Pons (tissue), 1 donor: ENCODE measurements around the gene DYNLT2.
"Not testable (repeated sequence)": the region's sequence is repeated elsewhere in the genome, so short reads cannot be mapped to it uniquely, and the experiment has no call there.

ENCODE experiments used
- DNase-seq: peaks from one replicate; pipeline ENCODE4 v3.0.0-alpha.2; 2016; ENCODE audit warnings: low spot score

Gene DYNLT2

DNA sequence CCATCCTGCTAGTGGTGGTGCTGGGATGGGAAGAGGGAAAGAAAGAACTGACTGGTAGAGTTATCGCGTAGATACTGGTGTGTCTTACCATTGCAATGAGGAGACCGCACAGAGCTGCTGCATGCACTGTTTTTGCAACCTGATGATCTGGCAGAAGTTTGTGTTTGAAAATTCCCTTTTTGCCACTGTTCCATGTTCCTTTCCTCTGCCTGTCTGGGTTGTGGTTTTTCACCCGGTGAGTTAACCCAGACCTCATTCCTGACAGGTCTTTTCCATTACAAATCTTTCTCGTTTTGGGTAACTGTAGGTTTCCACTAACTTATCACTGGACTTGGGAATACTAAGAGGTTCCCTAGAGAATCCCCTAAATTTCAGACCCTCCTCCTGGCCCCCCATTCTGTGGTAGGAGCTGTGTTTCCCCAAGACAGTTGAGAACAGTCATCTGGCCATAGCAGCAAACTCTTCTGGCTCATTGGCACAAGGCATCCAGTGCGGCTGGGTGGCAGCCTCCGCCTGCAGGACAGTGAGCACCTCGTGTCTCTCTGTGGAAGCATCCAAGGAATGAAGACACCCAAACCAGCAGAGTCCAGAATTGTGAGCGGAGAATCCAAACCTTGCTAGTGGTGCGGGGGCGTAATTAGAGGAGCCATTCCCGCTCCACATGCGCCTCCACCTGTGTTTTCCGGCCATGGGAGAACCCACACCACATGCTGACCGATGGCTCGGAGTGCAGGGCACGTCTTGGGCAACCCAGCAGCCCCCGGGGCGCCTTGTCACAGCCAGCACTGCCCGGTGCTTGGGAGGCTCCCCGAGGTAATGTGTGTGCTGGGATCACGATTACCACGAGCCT is 32.8 kb upstream of the DYNLT2 start:
- DNase-seq: no peak

DNA sequence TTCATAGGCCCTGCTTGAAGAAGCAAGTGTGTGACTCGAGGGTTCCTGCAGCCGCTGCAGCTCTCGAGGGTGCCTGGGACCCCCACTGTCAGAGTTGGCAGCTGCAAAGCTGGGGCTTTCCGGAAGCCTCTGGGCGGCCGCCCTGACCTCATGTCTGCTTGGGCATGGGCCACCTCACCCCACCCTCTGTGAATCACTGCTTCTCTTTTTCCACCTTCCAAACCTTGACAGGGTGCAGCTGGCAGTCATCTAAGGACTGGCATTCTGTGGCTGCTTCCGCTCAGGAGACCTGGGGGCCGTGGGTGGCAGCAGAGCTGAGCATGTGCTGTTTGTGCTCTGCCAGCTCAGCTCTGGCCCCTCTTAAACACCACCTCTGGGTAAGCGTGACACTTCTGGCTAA is 32.0 kb upstream of the DYNLT2 start:
- no peak for DNase-seq

DNA sequence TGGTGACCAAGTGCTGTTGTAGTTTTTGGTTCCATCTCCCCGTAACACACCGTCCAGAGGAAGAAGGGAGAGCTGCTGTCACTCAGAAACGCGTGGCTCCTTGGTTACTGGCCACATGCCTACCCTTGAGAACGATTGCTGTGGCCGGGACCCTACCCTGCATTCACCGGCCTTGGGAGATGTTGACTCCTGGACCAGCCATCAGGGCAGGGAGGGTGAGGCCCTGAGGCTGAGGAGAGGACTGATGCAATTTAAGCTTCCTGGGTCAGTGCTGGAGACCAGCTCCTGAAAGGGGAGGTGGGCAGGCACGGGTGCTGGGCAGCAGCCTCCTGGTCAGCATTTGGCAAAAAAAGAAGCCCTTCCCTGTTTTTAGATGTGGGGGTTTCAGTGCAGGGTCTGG is 31.6 kb upstream of the DYNLT2 start:
- DNase-seq: no peak

DNA sequence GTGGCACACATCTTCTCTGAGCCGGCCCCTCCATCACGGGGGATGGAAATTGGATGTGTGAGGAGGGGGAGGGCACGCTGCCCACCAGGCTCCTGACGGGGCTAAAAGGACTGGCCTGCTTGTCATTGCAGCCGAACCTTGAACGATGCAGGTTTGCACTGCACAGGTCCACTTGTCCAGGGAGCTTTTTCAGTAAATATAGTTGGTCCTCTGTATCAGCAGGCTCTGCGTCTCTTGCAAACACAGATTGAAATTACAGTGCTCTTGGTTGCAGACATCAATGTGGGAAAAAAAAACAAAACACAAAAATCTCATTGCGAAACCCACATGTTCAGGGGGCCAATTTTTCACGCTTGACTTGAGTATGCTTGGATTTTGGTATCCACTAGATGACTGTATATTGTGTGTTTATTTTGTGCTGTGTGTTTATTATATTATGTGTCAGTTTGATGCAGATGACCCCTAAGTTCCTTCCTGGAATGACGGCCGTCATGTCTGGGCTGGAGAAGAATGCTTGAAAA is 29.3 kb upstream of the DYNLT2 start:
- DNase-seq: no peak

DNA sequence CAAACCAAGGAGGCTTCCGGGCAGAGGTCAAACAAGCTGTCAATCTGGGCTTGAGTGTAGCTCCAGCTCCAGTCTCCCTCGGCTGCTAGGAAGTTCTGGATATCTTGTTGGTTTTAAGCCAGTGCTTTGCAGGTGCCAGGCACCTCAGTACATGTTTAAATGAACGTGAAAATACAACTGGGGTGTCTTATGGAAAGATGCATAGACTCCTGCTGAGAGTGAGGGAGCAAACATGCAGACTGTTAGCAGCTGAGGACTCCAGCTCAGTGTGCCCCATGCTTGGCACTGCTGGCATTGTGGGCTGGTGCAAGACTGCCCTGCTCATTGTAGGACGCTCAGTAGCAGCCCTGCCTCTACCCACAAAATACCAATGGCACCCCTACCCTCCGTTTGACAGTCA is 28.5 kb upstream of the DYNLT2 start:
- DNase-seq: no peak

DNA sequence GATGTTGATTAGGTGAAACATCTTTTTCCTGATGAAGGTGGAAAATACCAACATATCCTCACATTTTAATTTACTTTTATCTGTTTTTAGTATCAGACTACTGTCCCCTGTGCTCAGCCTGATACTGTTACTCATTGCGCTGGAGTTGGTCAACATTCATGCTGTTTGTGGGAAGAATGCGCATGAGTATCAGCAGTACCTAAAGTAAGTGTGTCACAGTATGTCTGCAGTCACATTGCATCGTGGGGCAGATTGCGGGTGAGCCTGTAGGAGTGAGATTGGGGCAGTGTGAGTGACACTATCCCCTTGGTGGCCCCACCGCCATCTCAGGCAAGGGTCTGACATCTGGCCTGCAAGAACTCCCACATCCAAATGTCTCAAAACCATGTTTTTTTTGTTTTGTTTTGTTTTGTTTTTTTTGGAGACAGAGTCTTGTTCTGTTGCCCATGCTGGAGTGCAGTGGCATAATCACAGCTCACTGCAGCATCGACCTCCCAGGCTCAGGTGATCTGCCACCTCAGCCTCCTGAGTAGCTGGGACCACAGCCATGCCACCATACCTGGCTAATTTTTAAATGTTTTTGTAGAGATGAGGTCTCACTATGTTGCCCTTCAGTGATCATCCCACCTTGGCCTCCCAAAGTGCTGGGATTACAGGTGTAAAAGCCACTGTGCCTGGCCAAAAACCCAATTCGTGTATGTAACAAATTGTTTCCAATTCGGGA is 27.9 kb upstream of the DYNLT2 start:
- DNase-seq: no peak

DNA sequence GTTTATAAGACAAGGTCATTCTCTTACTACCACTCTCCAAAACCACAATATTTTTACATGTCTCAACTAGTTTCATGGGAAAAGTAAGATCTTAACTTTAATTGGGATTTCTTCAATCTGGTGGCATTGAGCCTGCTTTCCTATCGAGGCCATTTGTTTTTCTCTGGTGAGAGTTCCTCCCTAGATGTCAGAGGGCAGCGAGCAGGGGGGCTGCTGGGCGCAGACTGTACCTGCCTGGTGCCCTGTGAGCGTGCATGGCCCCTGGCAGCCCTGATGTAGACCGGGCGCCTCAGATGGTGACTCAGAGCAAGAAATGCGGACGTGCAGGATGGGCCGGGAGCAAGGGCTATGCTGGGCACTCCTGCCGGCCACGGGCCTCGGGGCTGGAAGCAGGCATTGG is 27.3 kb upstream of the DYNLT2 start:
- no peak for DNase-seq

DNA sequence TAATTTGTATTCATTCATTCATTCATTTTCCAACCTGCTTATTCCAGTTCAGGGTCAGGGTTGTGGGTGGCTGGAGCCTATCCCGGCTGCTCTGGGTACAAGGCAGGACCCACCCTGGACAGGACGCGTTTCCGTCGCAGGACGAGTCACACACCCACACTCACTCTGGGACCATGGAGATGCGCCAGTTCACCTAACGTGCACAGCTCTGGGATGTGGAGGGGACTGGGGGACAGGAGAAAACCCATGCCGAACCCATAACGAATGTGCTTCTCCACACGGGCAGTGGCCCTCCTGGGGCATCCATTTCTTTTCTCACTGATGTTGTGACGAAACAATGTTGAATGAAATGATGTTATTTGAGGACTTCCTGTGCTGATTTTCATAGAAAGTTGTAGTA is 26.5 kb upstream of the DYNLT2 start:
- DNase-seq: no peak

DNA sequence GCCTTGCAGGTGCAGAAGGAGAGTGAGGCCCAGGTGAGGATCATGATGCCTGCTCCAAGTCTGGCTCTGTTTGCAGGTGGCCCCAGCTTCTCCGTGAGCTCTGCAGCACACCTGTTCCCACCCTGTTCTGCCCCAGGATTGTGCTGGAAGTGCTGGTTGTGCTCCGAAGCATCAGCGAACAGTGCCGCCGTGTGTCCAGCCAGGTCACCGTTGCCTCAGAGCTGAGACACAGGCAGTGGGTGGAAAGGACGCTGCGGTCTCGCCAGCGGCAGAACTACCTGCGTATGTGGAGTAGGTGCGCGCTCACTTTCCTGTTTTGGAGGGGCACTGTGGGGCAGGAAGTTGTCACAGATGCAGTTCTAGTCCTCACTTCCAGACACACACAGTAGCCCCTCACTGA is 25.0 kb upstream of the DYNLT2 start:
- no peak for DNase-seq

DNA sequence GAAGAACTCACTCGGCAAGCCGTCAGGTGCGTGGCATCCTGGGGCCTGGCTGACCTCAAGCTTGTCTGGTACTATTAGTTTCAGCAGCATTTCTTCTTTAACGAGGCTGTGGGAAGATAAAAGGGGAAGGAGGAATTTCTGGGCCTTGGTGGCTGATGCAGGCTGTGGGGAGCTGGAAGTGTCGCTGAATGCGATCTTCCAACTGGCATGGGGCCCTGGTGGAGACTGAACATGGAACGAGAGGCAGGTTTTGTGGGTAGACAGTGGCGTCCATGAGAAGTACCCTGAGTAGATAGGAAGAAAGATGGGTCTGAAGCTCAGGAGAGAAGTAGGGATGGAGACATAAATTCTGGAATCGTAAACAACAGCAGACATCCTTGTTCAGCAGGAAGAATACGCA is 23.9 kb upstream of the DYNLT2 start:
- no peak for DNase-seq

DNA sequence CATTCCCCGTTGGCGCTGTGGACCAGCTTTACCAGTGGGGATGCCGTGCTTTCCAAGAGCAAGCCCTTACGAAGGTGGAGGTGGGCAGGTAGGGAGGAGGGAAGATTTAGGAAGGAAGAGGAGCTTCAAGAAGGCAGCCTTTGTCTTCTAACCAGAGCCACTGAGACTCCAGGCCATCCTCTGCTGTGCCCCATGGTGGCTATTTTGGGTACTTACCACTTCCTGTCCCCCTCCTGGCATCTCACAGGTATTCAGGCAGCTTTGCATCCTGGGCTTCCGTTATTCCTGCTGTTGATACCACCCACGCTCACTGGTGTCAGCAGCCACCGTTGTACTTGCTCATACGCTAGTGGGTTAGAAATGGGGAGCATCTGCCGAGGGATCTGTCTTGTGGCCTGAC is 23.0 kb upstream of the DYNLT2 start:
- no peak for DNase-seq

DNA sequence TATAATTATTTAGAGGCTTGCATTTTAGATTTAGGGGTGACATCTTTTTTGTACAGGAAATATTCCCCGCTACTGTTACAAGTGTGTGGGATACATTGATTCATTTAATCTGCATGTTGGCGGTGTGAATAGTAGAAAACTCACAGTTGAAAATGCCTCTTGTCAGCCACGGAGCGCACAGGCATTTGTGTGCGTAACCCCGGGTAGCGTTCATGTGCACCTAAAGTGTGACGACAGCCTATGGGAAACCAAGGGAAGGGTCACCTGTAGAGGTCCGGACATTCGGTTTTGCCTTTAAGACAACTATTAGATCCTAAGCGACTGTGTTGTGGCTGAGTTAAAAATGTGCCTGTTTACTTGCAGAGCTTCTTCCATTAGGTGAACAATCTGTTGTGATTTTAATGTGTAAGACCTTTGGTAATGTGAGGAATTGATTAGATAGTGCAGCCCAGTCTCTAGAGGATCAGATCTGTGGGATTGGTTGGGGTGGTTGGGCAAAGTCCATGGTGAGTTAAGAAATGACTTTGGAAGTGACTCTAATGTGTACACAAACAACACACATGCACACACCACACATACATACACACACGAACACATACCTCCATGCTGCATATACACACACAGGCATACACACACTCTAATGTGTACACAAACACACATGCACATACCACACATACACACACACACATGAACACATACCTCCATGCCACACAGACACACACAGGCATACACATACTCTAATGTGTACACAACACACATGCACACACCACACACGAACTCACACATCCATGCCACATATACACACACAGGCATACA is 15.8 kb upstream of the DYNLT2 start:
- no peak for DNase-seq

DNA sequence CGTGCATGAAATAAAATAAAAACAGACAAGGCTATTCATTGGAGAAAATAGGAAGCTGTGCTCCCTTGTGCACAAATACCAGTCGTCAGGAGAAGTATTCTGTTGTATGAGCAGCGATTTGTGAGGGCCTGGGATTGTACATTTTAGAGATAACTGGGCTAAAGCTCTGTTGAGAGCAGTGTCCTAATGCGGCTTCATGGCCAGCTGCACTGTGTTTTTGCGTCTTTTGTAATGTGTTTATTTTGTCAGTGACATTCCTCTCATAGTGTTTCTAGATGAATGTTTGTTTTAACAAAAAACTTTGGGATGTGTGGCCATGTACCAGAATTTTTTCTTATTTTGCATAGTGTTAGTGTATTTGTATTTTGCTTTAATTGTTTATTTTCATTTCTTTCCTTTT is 14.9 kb upstream of the DYNLT2 start:
- peak; percentile 23 for DNase-seq

DNA sequence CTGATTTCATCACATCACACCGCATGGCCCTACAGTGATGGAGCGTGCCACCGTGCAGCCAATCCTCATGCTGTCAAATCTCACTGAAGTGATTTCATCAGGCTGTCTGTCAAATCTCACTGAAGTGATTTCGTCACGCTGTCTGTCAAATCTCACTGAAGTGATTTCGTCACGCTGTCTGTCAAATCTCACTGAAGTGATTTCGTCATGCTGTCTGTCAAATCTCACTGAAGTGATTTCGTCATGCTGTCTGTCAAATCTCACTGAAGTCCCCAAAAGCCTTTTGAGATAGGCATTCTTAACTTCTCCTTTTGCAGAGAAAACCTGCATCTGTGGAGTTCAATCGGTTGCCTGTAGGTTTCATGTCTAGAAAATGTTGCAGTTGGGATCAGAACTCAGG is 14.4 kb upstream of the DYNLT2 start:
- DNase-seq: not testable (repeated sequence)

DNA sequence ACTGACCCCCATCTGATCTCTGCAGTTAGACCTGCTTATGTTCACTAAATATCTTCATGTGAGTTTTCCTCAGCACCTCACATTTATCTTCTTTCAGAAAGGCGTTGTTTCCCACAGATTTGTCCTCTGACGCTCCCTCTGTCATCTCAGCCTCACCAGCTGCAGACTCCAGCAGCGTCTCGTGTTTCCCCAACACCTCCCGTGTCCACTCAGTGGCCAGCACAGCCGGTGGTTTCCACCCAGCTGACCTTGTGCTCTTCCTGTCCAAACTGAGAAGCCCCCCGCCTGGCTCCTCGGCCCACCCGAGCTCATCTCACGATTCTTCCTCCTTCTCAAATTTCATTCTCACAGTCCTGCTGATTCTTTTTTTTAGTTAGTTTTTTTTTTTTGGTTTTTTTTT is 12.5 kb upstream of the DYNLT2 start:
- DNase-seq: no peak

DNA sequence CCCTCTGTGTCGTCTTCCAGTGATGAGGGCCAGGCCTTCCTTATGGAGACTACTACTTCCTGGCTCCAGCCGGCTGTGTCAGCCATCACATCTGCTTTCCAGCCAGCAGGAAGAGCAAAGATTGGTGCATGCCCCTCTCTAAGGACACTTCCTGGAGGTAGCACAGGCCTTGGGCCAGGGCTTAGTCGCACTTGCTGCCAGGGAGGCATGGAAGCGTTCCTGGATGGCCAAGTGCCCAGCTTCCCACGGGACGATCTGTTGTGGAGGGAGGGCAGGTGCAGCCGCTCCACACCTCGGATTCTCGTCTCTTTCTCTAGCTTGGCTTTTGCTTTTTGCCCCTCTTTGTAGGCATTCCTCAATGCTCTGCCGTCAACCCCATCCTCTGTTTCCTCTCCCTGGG is 11.9 kb upstream of the DYNLT2 start:
- DNase-seq: no peak

DNA sequence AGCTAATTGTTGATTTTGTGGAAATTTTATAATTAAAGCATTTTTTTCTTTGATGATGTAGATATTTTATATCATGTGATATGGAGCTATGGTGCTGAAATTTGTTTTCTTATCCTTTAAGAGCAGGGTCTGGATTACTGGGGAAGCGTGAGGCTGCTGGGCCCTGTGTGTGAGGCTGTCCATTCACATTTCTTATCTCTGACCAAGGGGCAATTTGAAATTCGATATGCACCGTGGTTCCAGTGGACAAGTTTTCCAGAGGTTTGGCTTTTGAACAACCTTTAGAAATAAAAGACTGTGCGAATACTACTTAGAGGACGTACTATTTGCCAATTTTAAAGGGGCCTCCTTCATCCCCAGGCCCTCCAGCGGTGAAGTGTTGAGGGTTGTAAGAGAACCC is 3.8 kb upstream of the DYNLT2 start:
- DNase-seq: no peak

DNA sequence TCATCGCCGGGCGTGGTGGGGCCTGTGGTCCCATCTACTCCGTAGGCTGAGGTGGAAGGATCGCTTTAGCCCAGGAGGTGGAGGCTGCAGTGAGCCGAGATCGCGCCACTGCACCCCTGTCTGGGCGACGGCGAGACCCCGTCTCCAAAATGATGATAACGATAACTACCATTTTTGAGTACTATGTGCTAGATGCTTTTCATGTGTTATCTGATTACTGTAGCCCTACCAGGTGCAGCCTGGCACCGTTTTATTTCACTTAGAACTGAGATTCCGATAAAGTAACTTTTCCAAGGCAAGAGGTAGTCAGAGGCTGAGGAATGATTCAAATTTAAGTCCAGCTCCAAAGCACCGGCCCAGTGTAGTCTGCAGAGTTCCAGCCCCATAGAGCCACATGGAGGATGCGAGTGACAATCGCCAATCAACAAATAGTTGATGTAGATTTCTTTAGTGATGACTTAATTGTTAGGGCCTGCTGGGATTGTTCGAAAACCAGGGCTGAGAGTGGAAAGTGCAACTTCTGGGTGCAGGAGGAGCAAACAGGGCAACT is 777 bp upstream of the DYNLT2 start:
- DNase-seq: peak; percentile 30

DNA sequence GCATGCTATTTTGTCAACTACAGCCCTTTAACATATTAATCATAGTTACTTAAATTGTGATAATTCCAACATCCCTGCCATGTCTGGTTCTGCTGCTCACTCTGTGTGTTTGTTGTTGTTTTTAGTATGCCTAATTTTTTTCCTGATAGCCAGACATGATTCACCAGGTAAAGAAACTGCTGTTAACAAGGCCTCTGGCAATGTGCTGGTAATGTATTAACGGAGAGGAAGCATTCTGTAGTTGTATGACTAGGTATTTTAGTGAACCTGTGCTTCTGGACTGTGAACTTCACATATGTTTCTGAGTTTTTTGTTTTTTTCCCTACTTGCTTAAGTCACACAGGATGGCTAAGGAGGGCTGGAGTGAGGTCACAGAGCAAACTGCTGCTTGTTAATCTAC is 4.8 kb downstream of the DYNLT2 start:
- DNase-seq: no peak

DNA sequence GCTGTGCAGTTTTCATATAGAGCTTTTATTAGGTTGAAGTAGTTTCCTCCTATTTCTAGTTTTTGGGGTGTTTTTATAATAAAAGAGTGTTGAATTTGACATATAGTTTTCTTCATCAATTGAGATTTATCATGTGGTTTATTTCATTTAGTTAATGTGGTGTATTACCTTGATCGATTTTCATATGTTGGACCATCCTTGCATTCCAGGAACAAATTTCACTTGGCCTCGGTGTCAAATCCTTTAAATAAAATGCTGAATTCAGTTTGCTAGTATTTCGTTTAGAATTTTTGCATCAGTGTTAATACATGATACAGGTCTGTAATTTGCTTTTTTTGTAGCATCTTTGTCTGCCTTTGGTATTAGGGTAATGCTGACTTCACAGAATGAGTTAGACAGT is 6.0 kb downstream of the DYNLT2 start:
- DNase-seq: no peak

DNA sequence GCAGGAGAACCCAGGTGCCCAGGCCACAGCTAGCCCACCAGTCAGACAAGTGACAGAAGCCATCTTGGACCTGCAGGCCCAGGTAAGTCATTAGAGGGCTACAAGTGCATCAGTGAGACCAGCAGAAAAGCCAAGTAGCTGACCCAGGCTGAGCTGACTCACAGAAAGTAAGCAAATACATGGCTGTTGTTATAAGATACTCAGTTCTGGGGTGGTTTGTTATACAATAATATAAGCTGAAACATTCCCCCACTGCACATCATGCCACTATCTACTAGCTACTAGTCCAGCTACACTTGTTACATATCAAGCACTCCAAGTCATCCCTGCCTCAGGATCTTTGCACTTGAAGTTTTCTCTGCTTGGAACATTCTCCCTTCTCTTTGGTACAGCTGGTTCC is 10.0 kb downstream of the DYNLT2 start:
- DNase-seq: no peak

DNA sequence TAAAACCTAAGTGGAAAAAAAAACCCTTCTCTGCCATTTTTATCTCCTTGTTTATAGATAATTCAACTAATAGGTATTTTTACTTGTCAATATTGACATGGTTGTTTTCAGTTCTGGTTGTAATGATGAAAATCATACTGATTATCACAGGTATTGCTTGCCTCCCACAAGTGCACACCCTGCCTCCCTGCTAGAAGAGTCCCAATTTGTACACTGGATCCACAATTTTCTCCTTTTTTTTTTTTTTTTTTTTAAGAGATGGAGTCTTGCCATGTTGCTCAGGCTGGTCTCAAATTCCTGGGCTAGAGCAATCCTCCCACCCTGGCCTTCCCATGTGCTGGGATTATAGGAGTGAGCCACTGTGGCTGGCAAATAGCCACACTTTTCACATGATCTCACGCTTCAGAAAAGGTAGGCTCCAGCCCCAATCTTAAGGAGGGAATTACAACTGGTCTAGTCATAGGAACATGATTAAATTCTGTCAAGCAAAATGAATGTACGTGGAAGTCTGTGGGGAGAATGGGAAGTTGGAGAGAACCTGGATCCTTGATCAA is 12.3 kb downstream of the DYNLT2 start:
- no peak for DNase-seq
